A549 treated with RU486 at 1 μM for 4 hours (cell line): Measurements from ENCODE around the gene GPHN. TPM values are rescaled to one million over a fixed set of nuclear protein-coding genes. Genes with fewer than 3 reads are reported as not detected.

Source experiments
- total RNA-seq: library from RNA; stranded (reverse); fragments of 200-300 nt; extraction: Qiagen RNA extraction; gene quantifications from 5 replicates; pipeline ENCODE4 v1.2.3, GENCODE V29; 2022; ENCODE audit warnings: low read depth

GPHN gene
- 11.2 to 16.8 TPM (median 12.7 TPM) in 5 replicates for total RNA-seq

DNA sequence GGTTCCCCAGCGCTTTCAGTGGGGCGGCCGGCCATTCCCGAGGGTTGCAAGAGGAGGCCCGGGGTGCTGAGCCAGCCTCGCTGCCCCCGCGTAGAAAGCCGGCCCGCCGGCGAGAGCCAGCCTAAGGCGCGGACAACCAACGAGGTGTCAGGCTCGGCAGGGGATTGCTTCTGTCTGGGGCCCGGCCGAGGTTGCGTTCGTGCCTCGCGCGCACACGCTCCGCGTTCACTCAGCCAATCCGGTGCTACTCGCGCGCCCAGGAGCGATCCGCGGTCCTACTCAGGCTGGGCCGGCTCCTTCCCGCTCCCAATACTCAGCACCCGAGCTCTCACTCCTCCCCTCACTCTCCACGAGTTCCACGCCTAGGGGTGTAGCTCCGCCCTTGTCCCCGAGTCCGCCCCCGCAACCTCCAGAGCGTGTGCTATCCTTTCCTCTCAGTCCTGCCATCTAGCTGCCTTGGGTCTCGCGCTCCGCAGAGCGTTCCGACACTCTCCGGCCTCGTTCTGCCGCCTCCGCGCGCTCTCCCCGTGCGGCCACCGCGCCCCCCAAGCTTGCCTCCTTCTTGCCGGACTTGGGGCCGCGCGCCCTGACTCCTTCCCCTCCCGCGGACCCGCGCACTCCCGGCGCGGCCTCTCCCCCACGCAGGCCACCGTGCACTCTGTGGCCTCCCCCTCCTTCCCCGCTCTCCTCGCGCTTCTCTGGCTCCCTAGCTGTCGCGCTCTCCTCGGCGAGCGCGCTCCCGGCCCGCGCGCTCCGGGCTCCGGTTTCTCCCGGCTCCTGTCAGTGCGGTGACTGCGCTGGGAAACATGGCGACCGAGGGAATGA lies at the start of gene GPHN:
Gene GPHN (plus strand): TSS at position 426 of the 825 bp plus-strand sequence.

DNA sequence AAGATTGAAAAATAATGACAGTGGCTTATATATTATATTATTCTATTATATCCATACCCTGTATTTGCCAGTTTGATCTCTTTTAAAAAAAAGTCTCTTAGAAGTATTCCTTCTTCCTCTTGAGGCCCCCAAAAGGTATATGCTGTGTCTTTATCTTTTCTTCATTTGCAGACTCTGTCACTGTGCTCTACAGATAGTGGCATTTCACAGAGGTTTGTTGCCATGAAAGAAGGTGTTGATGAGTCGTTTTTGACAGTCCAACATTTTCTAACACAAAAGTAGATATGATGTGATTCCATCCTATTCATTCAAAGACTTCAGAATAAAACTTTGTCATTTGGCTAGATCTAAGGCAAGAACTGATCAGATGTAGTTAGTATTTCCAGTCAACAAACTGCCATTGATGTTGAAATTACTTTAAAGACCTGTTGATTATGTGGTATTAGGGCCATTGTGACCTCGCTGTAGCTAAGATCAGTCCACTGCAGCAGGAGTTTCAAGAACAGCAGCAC lies 22.0 kb upstream of the GPHN start, which contains the start of gene CCDC196:
Gene CCDC196 (plus strand): TSS at position 462 of the 512 bp plus-strand sequence. CDS start 132 bp downstream, outside the sequence.

Other genes with a start within 250 kb of the GPHN start
- gene CCDC196, start 21.8 kb upstream of the GPHN start, total RNA-seq: not detected in 5 replicates